ENCODE results near the gene MRPL14. TPM values are rescaled to one million over a fixed set of nuclear protein-coding genes. Genes with fewer than 3 reads are reported as not detected.

MRPL14 gene
- total and polyA plus RNA-seq, 10 of the 15 experiments (the other 5 are each of a cell fraction or from before 2014, with no cell fraction given): 80.5 to 294 (median 122) TPM

- intact Hi-C loops (cut with micrococcal nuclease; ENCODE audit: unreplicated experiment) (loop anchor here (5.0 kb wide), 1 partner anchor 185 kb away; no protein-coding TSS in a partner anchor), in situ Hi-C loops (cut with MboI) (loop anchor here (10.0 kb wide), 1 partner anchor 48 kb away; no protein-coding TSS in a partner anchor)
- H3K36me3 ChIP-seq (ENCODE audit: control insufficient read depth in 2 of 2, insufficient read depth in 2 of 2, low read length in 1 of 2): peaks cover 0 to 3% of the 10 kb centered on the region in 2 experiments; a peak in 2 of 4 replicates
- BruUV-seq (replicated peaks): no TSS peak
- no peak overlapping the region for H3K4me3 ChIP-seq
- ChIA-PET SMC1A (ENCODE audit: uncharacterized antibody, unreplicated experiment) (no interaction called here), CTCF (interaction anchor here (0.7 to 1.9 kb wide), 5 partner anchors 8 to 56 kb away, joined by 3 to 6 read pairs (median 4); no protein-coding TSS in a partner anchor), POLR2A (no interaction called here), RAD21 (ENCODE audit: unreplicated experiment) (interaction anchor here (2.0 kb wide), 1 partner anchor 56 kb away, joined by 10 read pairs; no protein-coding TSS in a partner anchor)
- no peaks in the 10 kb centered on the region for H4K20me1 ChIP-seq (ENCODE audit: control insufficient read depth, insufficient read depth)
- no peak overlapping the region for H3K4me2 ChIP-seq (ENCODE audit: control insufficient read depth, insufficient read depth)
- no peak for FAIRE-seq
- H3K9ac ChIP-seq (ENCODE audit: control insufficient read depth, insufficient read depth, low read length): no peak overlapping the region
- H3K27me3 ChIP-seq (replicated peaks in 1 of 2; ENCODE audit: control insufficient read depth in 2 of 2, insufficient read depth in 2 of 2, low read length in 1 of 2): no peaks in the 10 kb centered on the region
- no peak overlapping the region for H2AFZ ChIP-seq (ENCODE audit: control insufficient read depth, low read depth, low read length)
- no peak overlapping the region for H3K27ac ChIP-seq (ENCODE audit: control insufficient read depth, insufficient read depth)
- H3K79me2 ChIP-seq (ENCODE audit: control insufficient read depth, insufficient read depth, low read length): no peaks in the 10 kb centered on the region
- H3K9me3 ChIP-seq (replicated peaks; ENCODE audit: control insufficient read depth, insufficient read depth, low read length): no peaks in the 10 kb centered on the region
- no peaks in the 10 kb centered on the region; the same call in 1 of the 2 replicates for H3K4me1 ChIP-seq (ENCODE audit: control insufficient read depth, insufficient read depth, low read length)
- no peak for ATAC-seq
- no peak for DNase-seq (ENCODE audit: low read depth, low spot score)
- 85% methylated on average over 15 of the region's 19 CpGs for WGBS (ENCODE audit: insufficient coverage, insufficient replicate concordance, low lambda C conversion rate, missing lambda C conversion rate)
- TF ChIP-seq YY1 (IDR thresholded peaks at IDR 0.05; ENCODE audit: low read depth, low read length): no peak
- TF ChIP-seq ATF7 (IDR thresholded peaks at IDR 0.05; ENCODE audit: low read depth): no peak
- no peak for TF ChIP-seq ELK1 (IDR thresholded peaks at IDR 0.05; ENCODE audit: low read depth, low read length)
- no peak for TF ChIP-seq KAT2A (conservative IDR thresholded peaks at IDR 0.05; ENCODE audit: control insufficient read depth, low read depth, low read length)
- no peak for TF ChIP-seq NR2C1 (IDR thresholded peaks at IDR 0.05)
- no peak for TF ChIP-seq RELB (IDR thresholded peaks at IDR 0.05; ENCODE audit: low read depth)
- TF ChIP-seq CBFB (IDR thresholded peaks at IDR 0.05; ENCODE audit: low read depth): no peak
- TF ChIP-seq NR2C2 (IDR thresholded peaks at IDR 0.05; ENCODE audit: borderline replicate concordance, control insufficient read depth, insufficient read length, low read depth): no peak
- TF ChIP-seq NFXL1 (IDR thresholded peaks at IDR 0.05; ENCODE audit: borderline replicate concordance): no peak
- TF ChIP-seq MTA3 (IDR thresholded peaks at IDR 0.05; ENCODE audit: borderline replicate concordance, low read length): no peak
- TF ChIP-seq NFYA (IDR thresholded peaks at IDR 0.05; ENCODE audit: borderline replicate concordance, low read depth, low read length): no peak
- no peak for TF ChIP-seq ZNF687 (IDR thresholded peaks at IDR 0.05)
- no peak for TF ChIP-seq PAX8 (IDR thresholded peaks at IDR 0.05)
- TF ChIP-seq SMAD1 (IDR thresholded peaks at IDR 0.05; ENCODE audit: low read depth, partially characterized antibody): no peak
- TF ChIP-seq PBX3 (IDR thresholded peaks at IDR 0.05; ENCODE audit: insufficient replicate concordance, low read depth, low read length): no peak
- TF ChIP-seq NFIC (IDR thresholded peaks at IDR 0.05; ENCODE audit: low read depth, low read length): no peak
- no peak for TF ChIP-seq ZNF24 (IDR thresholded peaks at IDR 0.05)
- TF ChIP-seq ZSCAN29 (IDR thresholded peaks at IDR 0.05): no peak
Measured at GRCh38 chr6:44152533-44152932, 25.3 kb upstream of the MRPL14 start.

All from GM12878 (cell line).